ENCODE data around the gene CCNY. TPM values are rescaled to one million over a fixed set of nuclear protein-coding genes. Genes with fewer than 3 reads are reported as not detected.

Gene CCNY
- total and polyA plus RNA-seq, 8 donors = 10.6 to 41.7 (median 26.6) TPM

- no peak overlapping the region for H3K27ac ChIP-seq
- ATAC-seq = peak in 2 of 4 donors; percentile 16 to 35
- 69 to 72% methylated on average over 10 of the region's 10 CpGs for WGBS, 2 donors
These were observed 48.1 kb downstream of the CCNY start for GRCh38 chr10:35384265-35384868.

GRCh38 chr10:35386594-35387174 lies 50.4 kb downstream of the CCNY start:
- ATAC-seq (peak; percentile 27 to 65 (median 43)), FAIRE-seq (no peak), DNase-seq (peak in 2 of 6 donors; percentile 31 to 48)
- Histone ChIP-seq H3K9me3 (no peaks in the 10 kb centered on the region), H3K36me3 (no peaks in the 10 kb centered on the region), H3K4me1 (peaks cover 0 to 19% (median 0%) of the 10 kb centered on the region in 3 donors), H3K27me3 (no peaks in the 10 kb centered on the region), H3K27ac (peak overlapping the region in 1 of 4 donors; percentile 47), H3K4me3 (no peak overlapping the region)
- WGBS, 2 donors = 55 to 60% methylated on average over 5 of the region's 5 CpGs
- intact Hi-C loops (cut with DNase I) = no loop called here
- no peak for TF ChIP-seq CTCF (IDR thresholded peaks at IDR 0.05)

More at GRCh38 chr10:35384265-35384868, 48.1 kb downstream of the CCNY start:
- FAIRE-seq (no peak), DNase-seq (no peak)
- Histone ChIP-seq H3K36me3 (no peaks in the 10 kb centered on the region), H3K27me3 (no peaks in the 10 kb centered on the region), H3K4me1 (peaks cover 0 to 31% (median 0%) of the 10 kb centered on the region in 3 donors), H3K9me3 (no peaks in the 10 kb centered on the region), H3K4me3 (no peak overlapping the region)
- intact Hi-C loops (cut with DNase I) = no loop called here
- TF ChIP-seq CTCF (IDR thresholded peaks at IDR 0.05) = no peak

GRCh38 chr10:35387768-35388167 lies 51.5 kb downstream of the CCNY start:
- Histone ChIP-seq H3K36me3 (no peaks in the 10 kb centered on the region), H3K27me3 (no peaks in the 10 kb centered on the region), H3K9me3 (no peaks in the 10 kb centered on the region), H3K4me1 (peaks cover 0 to 19% (median 0%) of the 10 kb centered on the region in 3 donors), H3K4me3 (no peak overlapping the region), H3K27ac (peak overlapping the region in 1 of 4 donors; percentile 47)
- no peak for FAIRE-seq
- intact Hi-C loops (cut with DNase I) = no loop called here
- WGBS, 2 donors = 87 to 91% methylated on average over 2 of the region's 2 CpGs
- no peak for DNase-seq
- ATAC-seq = peak in 2 of 4 donors; percentile 19 to 55
- TF ChIP-seq CTCF (IDR thresholded peaks at IDR 0.05) = no peak

- Histone ChIP-seq H3K36me3 (no peaks in the 10 kb centered on the region), H3K27ac (peak overlapping the region in 1 of 4 donors; percentile 47), H3K27me3 (no peaks in the 10 kb centered on the region), H3K4me1 (peaks cover 0 to 19% (median 0%) of the 10 kb centered on the region in 3 donors), H3K4me3 (no peak overlapping the region), H3K9me3 (no peaks in the 10 kb centered on the region)
- no peak for FAIRE-seq
- no peak for TF ChIP-seq CTCF (IDR thresholded peaks at IDR 0.05)
- no peak for DNase-seq
- ATAC-seq = no peak
- intact Hi-C loops (cut with DNase I) = no loop called here
These were observed 51.9 kb downstream of the CCNY start for GRCh38 chr10:35388197-35388596.

- no peak for TF ChIP-seq CTCF (IDR thresholded peaks at IDR 0.05)
- intact Hi-C loops (cut with DNase I) = no loop called here
- 95 to 100% methylated on average over 1 of the region's 1 CpG for WGBS, 2 donors
- Histone ChIP-seq H3K4me3 (no peak overlapping the region), H3K36me3 (no peaks in the 10 kb centered on the region), H3K4me1 (peaks cover 0 to 15% (median 0%) of the 10 kb centered on the region in 3 donors), H3K27ac (no peak overlapping the region), H3K9me3 (no peaks in the 10 kb centered on the region), H3K27me3 (no peaks in the 10 kb centered on the region)
- ATAC-seq (no peak), FAIRE-seq (no peak), DNase-seq (no peak)
These were observed 52.4 kb downstream of the CCNY start for GRCh38 chr10:35388682-35389081.
